COLO668 (cell line): ENCODE results near the gene MAST3.
"Not testable (repeated sequence)": the region's sequence is repeated elsewhere in the genome, so short reads cannot be mapped to it uniquely, and the experiment has no call there.

Experiments
- DNase-seq: peaks from one replicate; lab custom pipeline; 2025; ENCODE audit not compliant: unreplicated experiment; lab: John Stamatoyannopoulos, UW

MAST3 gene

DNA sequence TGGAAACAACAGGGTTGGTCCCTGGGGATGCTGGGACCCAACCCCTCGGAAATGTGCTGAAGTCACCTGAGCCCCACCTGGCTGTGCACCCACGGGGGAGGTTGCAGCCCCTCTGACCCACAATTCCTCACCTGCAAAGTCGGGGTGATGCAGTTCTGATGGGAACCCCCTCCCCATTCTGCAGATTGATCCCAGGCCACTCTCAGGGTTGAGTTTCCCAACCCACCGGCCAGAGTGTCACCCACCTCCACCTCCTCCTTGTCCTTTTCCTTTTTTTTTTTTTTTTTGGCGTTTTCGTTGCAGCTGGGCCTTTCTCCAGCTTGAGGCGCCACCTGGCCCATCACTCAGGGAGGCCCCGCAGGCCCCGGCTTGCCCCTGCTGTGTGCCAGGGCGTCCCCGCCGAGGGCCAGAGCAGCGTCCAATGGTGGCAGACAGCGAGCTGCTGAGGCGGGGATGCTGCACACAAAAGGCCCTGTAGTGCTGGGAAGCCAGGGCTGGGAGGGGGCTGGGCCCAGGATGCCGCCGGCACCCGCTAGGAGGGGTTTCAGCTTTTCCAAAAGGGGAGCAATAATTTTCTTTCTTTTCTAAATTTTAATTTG is 60.0 kb downstream of the MAST3 start:
- DNase-seq = peak; percentile 79

DNA sequence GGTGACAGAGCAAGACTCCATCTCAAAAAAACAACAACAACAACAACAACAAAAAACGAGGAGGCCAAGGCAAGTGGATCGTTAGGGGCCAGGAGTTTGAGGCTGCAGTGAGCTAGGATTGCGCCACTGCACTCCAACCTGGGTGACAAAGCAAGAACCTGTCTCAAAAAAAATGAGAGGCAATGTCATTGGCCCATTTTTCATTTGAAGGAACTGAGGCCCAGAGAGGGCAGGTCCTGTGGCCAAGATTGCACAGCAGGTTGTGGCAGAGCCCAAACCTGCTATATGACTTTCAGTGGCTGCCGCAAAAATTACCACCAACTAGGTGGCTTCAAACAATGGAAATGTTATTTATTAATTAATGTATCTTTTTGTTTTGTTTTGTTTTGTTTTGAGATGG is 60.9 kb downstream of the MAST3 start:
- no peak for DNase-seq

DNA sequence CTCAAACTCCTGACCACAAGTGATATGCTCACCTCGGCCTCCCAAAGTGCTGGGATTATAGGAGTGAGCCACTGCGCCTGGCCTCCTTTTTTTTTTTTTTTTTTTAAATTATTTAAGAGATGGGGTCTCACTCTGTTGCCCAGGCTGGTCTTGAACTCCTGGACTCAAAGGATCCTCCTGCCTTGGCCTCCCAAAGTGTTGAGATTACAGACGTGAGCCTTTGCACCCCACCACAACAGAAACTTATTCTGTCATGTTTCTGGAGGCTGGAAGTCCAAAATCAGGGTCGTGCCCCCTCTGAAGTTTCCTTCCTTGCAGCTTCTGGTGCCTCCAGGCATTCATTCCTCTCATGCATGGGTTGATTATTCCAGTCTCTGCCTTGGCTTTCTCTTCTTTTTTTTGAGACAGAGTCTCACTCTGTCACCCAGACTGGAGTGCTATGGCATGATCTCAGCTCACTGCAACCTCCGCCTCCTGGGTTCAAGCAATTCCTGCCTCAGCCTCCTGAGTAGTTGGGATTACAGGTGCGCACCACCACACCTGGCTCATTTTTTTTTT is 61.6 kb downstream of the MAST3 start:
- DNase-seq = not testable (repeated sequence)

DNA sequence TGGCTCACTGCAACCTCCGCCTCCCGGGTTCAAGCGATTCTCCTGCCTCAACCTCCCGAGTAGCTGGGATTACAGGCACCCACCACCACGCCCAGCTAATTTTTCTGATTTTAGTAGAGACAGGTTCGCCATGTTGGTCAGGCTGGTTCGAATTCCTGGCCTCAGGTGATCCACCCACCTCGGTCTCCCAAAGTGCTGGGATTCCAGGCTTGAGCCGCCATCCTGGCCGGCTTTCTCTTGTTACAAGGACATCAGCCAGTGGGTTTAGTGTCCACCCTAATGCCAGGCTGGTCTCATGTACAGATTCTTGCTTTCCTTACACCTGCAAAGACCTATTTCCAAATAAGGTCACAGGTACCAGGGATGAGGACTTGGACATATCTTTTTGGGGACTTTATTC is 62.2 kb downstream of the MAST3 start:
- no peak for DNase-seq

DNA sequence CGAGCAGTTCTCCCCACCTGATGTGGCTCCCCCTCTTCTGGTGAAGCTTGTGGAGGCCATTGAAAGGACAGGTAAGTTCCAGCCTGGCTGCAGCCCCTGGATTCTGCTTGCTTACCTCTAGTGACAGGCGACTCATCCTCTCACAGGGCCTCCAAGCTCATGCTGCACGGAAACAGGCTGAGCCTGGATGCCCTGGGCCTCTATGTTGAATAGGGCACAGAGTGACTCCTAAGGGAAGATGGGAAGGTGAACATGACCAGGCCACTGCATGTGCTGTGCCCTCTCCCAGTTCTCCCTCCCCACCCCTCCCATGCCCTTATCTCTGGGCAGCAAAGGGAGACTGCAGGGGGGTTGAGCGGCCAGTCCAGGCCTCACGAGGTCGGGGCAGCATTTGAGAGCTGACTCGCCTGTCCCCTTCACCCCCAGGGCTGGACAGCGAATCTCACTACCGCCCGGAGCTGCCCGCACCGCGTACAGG is 63.0 kb downstream of the MAST3 start:
- DNase-seq = no peak

DNA sequence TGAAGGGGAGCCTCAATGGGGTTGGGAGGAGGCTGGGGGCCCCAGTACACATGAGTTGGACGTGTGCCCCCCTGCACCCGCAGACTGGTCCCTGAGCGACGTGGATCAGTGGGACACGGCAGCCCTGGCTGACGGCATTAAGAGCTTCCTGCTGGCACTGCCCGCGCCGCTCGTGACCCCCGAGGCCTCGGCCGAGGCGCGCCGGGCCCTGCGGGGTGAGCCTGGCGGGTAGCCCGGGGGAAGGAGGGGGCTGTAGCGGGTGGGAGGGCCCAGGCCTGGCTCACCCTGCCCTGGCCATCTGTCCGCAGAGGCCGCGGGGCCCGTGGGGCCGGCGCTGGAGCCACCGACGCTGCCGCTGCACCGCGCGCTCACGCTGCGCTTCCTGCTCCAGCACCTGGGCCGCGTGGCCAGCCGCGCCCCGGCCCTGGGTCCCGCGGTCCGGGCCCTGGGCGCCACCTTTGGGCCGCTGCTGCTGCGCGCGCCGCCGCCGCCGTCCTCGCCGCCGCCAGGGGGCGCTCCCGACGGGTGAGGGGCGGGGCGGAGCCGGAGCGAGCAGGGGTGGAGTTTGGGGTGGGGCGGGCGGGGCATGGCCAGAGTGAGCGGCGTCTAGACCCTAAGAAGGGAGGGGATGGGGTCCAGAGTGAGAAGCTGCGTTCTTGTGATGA is 63.5 kb downstream of the MAST3 start:
- DNase-seq = peak; percentile 88

DNA sequence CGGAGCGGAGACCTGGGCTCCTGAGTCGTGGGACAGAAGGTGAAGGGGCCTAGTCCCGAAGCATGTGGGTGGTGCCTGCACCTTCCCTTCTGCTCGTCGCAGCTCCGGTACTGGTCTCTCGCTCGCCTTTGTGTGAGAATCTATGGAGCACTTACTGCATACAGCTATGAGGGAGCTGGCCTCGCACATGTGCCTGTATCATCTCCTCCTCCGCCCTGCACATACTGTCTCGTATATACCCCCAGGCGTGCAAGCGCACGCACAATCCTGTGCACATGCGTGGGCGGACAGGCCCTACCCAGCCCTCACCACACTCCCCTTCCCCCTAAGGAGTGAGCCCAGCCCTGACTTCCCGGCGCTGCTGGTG is 64.0 kb downstream of the MAST3 start:
- no peak for DNase-seq

DNA sequence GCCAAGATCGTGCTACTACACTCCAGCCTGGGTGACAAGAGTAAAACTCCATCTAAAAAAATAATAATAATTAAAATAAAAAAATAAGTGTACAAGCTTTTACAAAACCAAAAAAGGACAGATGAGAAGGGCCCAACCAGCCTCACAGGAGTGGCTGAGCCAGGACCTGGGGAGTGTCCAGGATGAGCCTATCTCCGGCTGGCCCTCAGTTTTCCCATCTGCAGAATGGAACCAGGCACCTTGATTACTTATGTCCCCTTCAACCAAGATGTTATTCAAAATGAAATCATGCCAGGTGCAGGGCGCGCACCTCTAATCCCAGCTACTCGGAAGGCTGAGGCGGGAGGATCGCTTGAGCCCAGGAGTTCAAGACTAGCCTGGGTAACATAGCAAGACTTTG is 66.5 kb downstream of the MAST3 start:
- no peak for DNase-seq

DNA sequence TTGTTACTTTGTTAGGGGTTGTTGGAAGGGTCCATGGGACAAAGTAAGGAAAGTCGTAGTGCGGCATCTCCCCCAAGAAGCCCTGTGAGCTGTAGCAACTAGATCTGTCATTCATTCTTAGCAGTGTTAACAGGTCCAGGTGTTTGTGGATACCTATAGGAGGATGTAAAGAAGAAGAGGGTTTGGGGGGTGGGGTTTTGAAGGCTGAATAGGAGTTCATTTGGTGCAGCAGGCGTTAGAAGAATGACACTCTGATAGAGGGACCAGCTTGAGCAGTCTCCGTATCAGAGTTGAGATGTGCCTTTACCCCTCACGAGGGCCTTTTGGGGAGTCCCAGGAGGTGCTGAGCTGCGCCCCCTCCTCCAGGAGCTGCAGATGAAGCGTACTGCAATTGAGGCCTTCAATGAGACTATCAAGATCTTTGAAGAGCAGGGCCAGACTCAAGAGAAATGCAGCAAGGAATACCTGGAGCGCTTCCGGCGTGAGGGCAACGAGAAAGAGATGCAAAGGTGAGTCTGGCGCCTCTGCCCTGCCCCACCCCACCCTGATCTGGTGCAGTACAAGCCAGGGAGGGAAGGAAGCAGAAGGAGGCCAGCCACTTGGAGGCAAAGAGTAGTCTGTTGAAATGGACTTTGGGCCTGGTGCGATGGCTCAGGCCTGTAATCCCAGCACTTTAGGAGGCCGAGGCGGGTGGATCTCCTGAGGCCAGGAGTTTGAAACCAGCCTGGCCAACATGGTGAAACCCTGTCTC is 68.4 kb downstream of the MAST3 start:
- no peak for DNase-seq

DNA sequence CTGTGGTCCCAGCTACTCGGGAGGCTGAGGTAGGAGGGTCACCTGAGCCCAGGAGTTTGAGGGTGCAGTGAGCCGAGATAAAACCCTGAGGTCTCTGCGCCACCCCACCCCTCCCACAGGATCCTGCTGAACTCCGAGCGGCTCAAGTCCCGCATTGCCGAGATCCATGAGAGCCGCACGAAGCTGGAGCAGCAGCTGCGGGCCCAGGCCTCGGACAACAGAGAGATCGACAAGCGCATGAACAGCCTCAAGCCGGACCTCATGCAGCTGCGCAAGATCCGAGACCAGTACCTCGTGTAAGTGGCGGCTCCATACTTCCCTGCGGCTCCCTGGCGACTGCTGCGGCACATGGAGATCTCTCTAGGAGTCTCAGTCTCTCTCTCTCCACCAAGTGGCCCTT is 69.4 kb downstream of the MAST3 start:
- no peak for DNase-seq

DNA sequence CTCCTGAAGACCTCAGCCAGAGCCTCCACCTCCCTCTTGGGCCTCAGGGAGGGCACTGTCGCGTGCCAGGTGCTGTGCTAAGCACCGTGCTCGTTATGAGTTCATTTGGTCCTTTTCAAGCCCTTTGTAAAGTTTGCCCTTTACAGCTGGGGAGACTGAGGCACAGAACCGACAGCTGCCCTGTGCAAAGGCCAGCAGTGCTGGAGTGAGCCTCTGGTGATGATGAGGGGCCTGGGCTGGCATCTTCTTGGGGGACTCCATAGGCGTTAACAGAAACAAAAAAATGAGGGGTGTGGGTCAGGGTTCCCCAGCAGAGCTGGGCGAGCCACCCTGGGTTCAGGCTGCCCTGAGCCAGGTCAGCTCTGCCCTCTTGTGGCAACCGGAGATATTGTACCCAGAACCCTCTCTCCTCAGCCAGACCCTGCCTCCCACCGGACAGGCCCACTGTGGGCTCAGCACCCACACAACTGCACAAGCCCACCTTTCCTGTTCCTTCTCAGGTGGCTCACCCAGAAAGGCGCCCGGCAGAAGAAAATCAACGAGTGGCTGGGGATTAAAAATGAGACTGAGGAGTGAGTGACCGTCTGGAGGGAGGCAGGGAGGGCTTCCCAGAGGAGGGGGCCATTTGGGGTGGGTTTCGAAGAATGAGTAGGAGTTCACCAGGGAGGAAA is 70.5 kb downstream of the MAST3 start:
- DNase-seq = peak; percentile 42

DNA sequence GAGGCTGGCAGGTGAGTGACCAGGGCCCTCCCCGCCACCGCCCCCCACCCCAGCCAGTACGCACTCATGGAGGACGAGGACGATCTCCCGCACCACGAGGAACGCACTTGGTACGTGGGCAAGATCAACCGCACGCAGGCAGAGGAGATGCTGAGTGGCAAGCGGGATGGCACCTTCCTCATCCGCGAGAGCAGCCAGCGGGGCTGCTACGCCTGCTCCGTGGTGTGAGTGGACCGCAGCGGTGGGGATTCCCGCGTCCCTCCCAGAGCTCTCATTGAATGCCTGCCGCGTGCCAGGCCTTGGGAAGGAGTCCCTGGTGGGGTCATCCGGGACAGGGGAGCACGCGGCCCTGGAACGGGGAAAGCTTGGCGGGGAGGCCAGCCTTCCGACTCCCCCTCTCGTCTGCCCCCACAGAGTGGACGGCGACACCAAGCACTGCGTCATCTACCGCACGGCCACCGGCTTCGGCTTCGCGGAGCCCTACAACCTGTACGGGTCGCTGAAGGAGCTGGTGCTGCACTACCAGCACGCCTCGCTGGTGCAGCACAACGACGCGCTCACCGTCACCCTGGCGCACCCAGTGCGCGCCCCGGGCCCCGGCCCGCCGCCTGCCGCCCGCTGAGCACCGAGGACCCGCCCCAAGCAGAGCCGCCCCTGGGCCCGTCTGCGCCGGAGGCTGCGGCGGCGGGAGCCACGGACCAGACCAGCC is 71.2 kb downstream of the MAST3 start:
- no peak for DNase-seq

DNA sequence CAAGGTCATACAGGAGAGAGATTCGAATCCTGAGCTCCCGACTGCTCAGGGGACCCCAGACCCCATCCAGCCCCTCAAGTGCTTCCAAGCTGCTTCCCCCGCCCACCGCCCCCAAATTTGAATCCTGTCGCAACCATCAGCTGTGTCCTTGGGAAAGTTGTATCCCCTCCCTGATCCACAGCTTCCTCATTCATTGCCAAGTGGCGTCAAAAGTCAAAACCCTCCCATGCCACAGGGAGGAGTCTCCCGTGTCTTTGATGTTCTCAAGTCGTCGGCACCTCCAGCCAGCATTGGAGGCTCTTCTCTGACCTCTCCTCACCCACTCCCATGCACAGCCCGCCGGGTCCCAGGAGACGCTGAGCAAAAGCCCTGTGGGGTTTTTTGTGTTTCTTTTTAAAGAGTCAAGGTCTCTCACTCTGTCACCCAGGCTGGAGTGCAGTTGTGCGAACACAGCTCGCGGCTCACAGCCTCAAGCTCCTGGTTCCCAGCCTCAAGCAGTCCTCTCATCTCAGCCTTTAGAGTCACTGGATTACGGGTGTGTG is 73.2 kb downstream of the MAST3 start:
- no peak for DNase-seq

DNA sequence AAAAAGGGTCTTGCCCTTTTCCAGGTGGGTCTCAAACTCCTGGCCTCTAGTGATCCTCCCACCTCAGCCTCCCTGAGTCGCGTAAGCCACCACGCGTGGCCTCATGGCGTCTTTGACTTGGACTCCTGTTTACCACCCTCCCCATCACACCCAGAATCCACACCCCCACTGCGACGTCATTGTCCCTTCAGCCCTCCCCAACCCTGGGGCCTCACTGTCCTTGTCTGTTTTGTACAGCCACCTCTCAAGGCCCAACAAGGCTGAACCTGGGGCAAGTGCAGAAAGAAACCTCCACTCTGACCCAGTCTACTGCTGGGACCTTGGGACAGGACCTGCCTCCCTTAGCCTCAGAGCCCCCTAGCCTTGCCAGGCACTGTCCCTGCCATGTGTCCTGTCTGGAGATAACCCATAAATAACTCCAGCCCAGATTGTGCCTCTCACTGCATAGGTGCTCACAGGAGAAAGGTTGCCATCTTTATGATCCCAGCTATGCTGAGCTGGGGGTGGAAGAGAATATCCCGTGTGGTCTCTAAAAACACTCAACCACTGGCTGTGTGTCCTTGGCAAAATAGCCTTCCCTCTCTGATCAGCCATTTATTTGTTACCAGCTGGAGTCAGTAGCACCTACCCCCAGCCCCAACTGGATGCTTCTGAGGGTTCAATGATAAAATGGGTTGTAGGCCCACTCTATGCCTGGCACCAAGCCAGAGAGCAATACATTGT is 74.2 kb downstream of the MAST3 start:
- DNase-seq = no peak

DNA sequence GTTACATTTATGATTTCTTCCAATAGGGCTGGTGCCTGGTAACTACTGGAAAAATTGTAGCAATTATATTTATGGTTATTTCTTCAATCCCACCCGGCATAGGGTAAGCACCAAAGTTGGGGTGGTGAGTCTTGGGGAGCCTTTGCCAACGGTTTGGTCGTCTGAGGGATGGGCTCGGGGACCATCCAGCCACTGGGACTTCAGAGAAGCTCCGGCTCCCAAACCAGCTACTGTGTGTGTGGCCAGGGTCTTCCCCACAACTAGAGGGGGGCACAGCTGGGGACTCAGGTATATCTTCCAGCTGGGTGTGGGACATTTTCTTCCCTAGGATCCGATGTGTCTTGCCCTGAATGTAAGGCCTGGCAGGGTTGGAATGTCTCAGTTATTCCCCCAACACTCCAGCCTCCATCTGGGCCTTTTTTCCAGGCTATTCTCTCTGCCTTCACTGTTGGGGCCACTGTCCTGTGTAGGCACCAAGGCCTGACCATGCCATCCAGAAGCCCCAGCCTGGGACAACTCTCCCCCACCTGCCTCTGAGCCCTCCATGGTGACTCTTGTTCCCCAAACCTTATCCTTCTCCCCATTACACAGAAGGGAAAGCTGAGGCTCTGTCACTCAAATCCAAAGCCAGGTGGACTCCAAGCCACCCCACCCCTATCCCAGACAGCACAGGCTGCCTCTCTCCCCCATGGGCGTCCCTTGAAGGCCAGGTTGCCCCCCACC is 74.9 kb downstream of the MAST3 start:
- DNase-seq = no peak

DNA sequence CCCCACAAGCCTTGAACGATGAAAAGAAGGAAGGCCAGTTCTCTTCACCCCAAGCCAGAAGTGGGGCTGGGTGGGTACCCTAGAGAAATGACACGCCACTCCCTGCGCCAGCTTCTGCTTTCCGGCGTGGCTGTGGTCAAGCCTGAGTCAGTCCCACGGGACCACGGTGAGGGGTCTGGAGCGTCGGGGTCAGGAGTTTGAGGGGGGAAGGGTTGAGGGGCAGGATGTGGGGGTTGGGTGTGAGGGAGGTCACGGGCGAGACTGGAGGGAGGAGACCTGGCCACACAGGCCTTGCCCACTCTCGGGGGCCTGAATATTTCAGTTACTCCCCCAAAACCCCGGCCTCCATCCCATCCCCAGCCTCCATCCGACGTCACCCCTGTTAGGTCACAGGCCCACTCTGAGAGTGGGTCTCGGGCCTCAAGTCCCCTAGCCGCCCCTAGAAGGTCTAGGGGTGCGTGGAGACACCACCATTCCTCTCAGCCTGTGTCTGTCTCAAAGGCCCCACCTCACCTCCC is 75.5 kb downstream of the MAST3 start:
- DNase-seq = no peak

DNA sequence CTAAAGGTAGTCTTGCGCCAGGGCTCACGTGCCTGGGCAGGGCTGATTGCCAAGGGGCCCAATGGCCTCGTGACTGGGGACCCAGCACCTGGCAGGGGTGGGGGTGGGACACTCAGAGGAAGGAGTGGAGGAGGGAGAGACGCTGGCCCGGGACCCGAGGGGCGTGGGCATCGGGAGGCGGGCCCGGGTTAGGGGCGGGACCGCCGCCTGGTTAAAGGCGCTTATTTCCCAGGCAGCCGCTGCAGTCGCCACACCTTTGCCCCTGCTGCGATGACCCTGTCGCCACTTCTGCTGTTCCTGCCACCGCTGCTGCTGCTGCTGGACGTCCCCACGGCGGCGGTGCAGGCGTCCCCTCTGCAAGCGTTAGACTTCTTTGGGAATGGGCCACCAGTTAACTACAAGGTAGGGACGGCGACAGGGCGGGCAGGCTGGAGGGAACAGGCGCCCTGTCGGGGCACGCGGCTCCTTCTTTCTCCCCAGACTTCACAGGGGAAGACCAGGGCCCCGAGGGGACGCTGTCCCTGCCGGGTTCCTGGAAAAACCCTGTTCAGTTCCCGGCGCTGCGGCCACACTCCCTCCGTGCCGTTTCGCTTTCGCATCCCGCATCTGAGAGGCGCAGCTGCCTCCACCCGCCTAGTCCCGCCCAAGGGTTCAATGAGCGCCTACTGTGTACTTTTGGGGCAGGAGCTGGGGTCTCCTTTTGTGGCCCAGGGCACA is 76.2 kb downstream of the MAST3 start, which contains the start of gene IFI30:
Gene IFI30 (plus strand): TSS at position 242 of the 717 bp plus-strand sequence. CDS start 29 bp downstream, at position 271.
- DNase-seq = peak; percentile 87

DNA sequence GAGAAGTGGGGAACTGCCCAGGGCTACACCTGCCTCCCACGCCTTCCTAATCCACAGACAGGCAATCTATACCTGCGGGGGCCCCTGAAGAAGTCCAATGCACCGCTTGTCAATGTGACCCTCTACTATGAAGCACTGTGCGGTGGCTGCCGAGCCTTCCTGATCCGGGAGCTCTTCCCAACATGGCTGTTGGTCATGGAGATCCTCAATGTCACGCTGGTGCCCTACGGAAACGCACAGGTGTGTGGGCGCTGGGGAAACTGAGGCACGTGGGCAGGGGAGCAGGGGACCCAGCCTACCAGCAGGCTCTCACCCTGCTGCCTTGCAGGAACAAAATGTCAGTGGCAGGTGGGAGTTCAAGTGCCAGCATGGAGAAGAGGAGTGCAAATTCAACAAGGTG is 77.4 kb downstream of the MAST3 start:
- no peak for DNase-seq
